HG03103 (cell line): ENCODE measurements around the gene YJEFN3.

Experiments
- ATAC-seq: cut with Tn5 transposase; IDR thresholded peaks from one replicate; pipeline ENCODE4 v1.9.1; 2021; ENCODE audit warnings: low read depth; ENCODE audit not compliant: unreplicated experiment

Gene YJEFN3

DNA sequence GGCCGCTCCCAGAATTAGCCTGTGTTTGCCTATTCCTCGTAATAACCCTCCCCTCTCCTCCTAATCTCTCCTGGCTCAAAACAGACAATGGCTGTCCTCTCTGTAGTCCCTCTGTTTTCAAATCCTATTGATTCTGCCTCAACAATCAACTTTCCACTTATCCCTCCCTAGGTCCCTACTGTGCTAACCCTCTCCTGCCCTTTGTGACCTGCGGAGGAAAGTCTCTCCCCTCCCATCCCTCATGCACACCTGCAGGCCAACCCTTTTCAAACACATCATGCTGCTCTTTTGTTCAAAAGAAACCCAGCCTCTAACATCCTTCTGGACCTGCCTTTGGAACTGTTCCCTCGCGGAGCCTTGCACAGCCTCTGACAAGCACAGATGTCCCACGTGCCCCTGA is 46.7 kb downstream of the YJEFN3 start:
- no peak for ATAC-seq

DNA sequence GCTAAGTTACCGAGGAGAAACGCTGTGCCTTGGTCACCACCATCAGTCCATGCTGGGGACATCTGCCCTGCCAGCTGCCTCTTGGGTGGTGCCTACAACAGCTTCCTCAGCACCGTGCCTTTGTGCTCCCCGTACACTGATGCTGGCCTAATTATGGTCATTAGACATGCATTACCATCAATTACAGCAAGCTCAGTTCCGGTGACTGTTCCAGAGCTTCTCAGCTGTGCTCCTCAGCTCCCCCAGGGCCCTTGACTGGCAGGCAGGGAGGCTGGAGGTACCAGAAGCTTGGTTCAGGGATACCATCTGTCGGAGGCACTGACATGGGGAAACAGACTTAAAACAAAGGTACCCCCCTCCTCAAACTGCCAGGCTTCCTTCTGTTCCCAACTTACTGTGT is 49.5 kb downstream of the YJEFN3 start:
- no peak for ATAC-seq

DNA sequence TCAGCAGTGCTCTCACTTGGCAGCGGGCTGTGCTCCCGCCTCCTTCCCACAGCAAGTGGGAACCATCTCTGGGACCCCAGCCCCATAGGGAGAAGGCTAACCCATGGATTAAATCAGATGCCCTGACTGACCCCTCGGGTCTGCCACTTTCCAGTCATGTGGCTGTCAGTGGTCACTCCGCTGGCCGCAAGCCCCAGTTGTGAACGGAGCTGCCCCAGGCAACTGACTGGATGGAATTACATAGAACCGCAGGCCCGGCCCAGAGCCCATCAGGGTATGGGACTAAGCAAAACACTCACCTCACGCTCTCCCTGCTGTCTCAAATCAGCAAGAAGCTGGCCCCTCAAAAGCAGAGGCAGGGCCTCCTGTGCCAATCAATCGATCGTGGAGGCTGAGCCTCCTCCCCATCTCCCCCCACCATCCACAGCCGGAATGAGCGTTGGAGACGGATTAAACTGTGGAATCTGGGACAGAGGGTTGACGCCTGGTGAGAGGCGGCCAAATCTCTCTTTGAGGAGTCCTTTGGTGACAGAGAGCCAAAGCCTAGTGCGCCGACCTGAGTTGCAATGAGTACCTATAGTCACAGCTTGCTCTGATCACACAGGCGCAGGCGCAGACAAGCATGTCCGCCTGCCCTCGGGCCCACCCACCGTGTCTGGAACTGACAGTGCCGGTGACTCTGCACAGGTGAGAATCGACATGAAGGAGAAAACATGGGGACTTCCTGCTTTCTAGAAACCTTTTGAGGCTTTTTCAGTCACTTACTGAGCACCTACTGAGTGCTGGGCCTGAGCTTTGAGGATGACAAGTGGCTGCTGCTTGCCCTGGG is 51.0 kb downstream of the YJEFN3 start:
- no peak for ATAC-seq

DNA sequence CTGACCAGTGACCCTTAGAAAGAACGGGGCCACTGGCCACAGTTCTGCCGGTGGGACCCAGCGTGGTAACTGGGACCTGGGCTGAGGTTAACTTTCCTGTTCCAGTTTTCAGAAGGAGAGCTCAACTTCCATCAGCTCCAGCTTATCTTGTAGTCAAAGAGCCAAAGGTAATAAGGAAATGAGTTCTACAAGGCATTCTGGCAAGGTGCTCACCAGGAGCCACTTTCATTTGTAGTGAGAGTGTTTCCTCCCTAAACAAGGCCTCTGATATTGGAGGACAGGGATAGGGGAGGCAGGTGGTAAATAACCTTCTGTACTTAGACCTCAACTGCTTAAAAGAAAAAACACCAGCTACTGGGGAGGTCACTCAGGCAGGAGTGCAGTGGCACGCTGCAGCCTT is 51.7 kb downstream of the YJEFN3 start:
- no peak for ATAC-seq

DNA sequence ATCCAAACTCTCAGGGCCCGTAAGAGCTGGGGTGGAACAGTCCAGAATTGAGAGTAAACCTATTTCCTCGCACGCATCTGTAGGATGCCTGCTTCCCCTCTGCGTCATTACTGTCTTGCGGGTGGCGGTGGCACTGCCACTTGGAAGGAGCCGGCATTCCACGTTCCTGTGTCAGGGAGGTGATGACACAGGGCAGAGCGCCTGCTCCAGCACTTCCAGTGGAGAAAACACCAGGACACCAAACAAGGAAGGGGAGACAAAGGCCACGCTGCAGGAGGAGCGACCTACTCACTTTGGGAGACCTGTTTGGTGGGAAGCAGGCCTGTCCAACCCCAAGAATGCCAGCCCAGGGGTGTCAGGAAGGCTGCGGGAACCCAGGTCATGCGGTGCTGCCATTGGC is 52.7 kb downstream of the YJEFN3 start:
- no peak for ATAC-seq

DNA sequence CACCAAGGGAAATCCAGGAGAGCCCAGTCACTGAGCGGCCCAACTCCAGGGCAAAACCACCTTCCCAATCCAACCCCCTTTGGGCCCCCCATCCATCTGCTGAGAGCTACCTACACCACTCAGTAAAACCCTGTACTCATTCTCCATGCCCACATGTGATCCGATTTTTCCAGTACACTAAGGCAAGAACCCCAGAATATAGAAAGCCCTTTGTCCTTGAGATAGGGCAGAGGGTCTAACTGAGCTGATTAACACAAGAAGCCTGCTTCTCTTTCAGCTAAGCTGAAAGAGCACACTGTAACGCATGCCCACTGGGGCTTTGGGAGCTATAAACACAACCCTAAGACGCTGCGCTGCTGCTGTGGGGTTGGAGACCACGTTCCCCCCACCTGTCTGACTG is 53.8 kb downstream of the YJEFN3 start:
- no peak for ATAC-seq

DNA sequence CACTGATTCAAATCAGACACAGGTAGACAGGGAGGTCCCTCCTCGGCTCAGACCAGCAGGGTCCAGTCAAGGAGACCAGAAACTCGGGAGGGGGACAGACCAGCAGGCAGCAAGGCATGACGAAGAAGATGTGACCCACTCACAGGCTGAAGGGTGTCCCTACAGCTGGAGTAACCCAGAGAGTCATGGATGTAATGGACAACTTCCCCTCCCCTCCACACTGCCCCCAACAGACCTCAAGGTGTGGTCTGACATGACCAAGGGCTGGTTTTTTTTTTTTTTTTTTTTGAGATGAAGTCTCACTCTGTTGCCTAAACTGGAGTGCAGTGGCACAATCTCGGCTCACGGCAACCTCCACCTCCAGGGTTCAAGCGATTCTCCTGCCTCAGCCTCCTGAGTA is 55.6 kb downstream of the YJEFN3 start:
- no peak for ATAC-seq
